A673 (cell line): ENCODE measurements around the gene MED15. TPM values are rescaled to one million over a fixed set of nuclear protein-coding genes. Genes with fewer than 3 reads are reported as not detected.
"Not testable (repeated sequence)": the region's sequence is repeated elsewhere in the genome, so short reads cannot be mapped to it uniquely, and the experiment has no call there.

ENCODE experiments used
- BruUV-seq: library from RNA; stranded (reverse); fragments of 400-500 nt; replicated peaks from 2 replicates; lab custom pipeline; 2021; lab: Mats Ljungman, UMichigan
- CTCF ChIA-PET: fragments of 300-600 bp; sonication (Branson Sonifier 250); formaldehyde crosslinking; loops from one replicate; lab custom pipeline; 2022; ENCODE audit warnings: antibody characterized with exemption; lab: Charles Lee
- POLR2A ChIA-PET: fragments of 300-600 bp; sonication (Branson Sonifier 250); formaldehyde crosslinking; loops from one replicate; lab custom pipeline; 2022; ENCODE audit warnings: antibody characterized with exemption; ENCODE audit not compliant: low non-redundant PET; lab: Charles Lee
- DNase-seq: peaks from one replicate; pipeline ENCODE4 v3.0.0-alpha.2; 2015; ENCODE audit warnings: low spot score
- H3K27ac ChIP-seq: fragments of 200-600 bp; sonication (generic); 2 replicates; pipeline ENCODE4 v1.5.1; 2016; ENCODE audit warnings: mixed run types, low read depth, mild to moderate bottlenecking, mixed read lengths, antibody characterized with exemption, low read length; ENCODE audit not compliant: poor library complexity, severe bottlenecking
- H3K27me3 ChIP-seq: fragments of 200-600 bp; sonication (generic); replicated peaks from 2 replicates; pipeline ENCODE4 v1.6.1; 2017; ENCODE audit warnings: mixed run types, low read depth, mild to moderate bottlenecking, mixed read lengths, antibody characterized with exemption, low read length; ENCODE audit not compliant: insufficient read depth, poor library complexity
- H3K36me3 ChIP-seq: fragments of 200-600 bp; sonication (generic); 2 replicates; pipeline ENCODE4 v1.6.1; 2016; ENCODE audit warnings: mixed run types, mild to moderate bottlenecking, mixed read lengths, antibody characterized with exemption, low read length; ENCODE audit not compliant: insufficient read depth, poor library complexity, severe bottlenecking
- H3K4me1 ChIP-seq: fragments of 200-600 bp; sonication (generic); 2 replicates; pipeline ENCODE4 v1.6.1; 2017; ENCODE audit warnings: mixed run types, mild to moderate bottlenecking, mixed read lengths, antibody characterized with exemption, low read length; ENCODE audit not compliant: insufficient read depth, poor library complexity, severe bottlenecking
- H3K4me3 ChIP-seq: fragments of 200-600 bp; sonication (generic); 2 replicates; pipeline ENCODE4 v1.5.1; 2016; ENCODE audit warnings: low read depth, mixed run types, mild to moderate bottlenecking, mixed read lengths, low read length; ENCODE audit not compliant: poor library complexity, severe bottlenecking
- H3K9me3 ChIP-seq: fragments of 200-600 bp; sonication (generic); 2 replicates; pipeline ENCODE4 v1.6.1; 2016; ENCODE audit warnings: mixed run types, low read depth, mild to moderate bottlenecking, mixed read lengths, antibody characterized with exemption, low read length; ENCODE audit not compliant: poor library complexity, severe bottlenecking
- CTCF ChIP-seq: fragments of 300-800, 200-600 bp; sonication (generic); conservative IDR thresholded peaks from 2 replicates; pipeline ENCODE4 v1.5.1; 2017; ENCODE audit warnings: low read depth, mild to moderate bottlenecking, antibody characterized with exemption, low read length, moderate library complexity, mixed read lengths
- EZH2 ChIP-seq: fragments of 200-600 bp; sonication (generic); IDR thresholded peaks from 2 replicates; pipeline ENCODE4 v1.6.1; 2017; ENCODE audit warnings: borderline replicate concordance, low read depth, mild to moderate bottlenecking, mixed read lengths, antibody characterized with exemption, low read length; ENCODE audit not compliant: poor library complexity, severe bottlenecking
- intact Hi-C: fragments of 100-400 bp; cut with micrococcal nuclease; formaldehyde crosslinking; loops from one replicate; pipeline ENCODE4 v1.10.0; 2022; ENCODE audit not compliant: unreplicated experiment
- total RNA-seq: library from RNA; stranded (reverse); gene quantifications from 2 replicates; pipeline ENCODE4 v1.2.3, GENCODE V29; 2021

Gene MED15
- total RNA-seq, 1 experiment from 2014 or later = 96.2 TPM

DNA sequence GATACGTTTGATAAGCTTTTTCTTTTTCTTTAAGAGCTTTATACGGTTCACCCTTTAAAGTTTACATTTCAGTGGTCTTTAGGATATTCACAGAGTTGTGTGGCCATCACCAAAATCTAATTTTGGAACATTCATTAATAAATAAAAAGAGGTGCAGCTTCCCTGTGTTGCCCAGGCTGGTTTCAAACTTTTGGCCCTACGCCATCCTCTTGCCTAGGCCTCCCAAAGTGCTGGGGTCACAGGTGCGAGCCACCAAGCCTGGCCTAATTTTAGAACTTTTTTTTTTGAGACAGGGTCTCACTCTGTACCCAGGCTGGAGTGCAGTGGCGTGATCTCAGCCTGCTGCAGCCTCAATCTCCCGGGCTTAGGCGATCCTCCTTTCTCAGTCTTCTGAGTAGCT, 30.6 kb downstream of the MED15 start:
- H3K27me3 ChIP-seq = no peaks in the 10 kb centered on the region
- CTCF ChIA-PET = no interaction called here
- H3K36me3 ChIP-seq = peaks cover 36% of the 10 kb centered on the region
- BruUV-seq = no TSS peak
- H3K9me3 ChIP-seq = no peaks in the 10 kb centered on the region
- H3K4me1 ChIP-seq = no peaks in the 10 kb centered on the region
- no peak overlapping the region for H3K27ac ChIP-seq
- no peak overlapping the region for H3K4me3 ChIP-seq
- intact Hi-C loops = no loop called here
- TF ChIP-seq EZH2 = no peak
- TF ChIP-seq CTCF = no peak
- POLR2A ChIA-PET = no interaction called here
- no peak for DNase-seq

GRCh38 chr22:20538875-20539274, 31.5 kb downstream of the MED15 start:
- H3K9me3 ChIP-seq, POLR2A ChIA-PET, intact Hi-C loops, H3K27me3 ChIP-seq, DNase-seq, CTCF ChIA-PET, BruUV-seq, H3K4me3 ChIP-seq, H3K27ac ChIP-seq, H3K4me1 ChIP-seq: not testable (repeated sequence)
- peaks cover 39% of the 10 kb centered on the region for H3K36me3 ChIP-seq

- ChIA-PET CTCF (no interaction called here), POLR2A (no interaction called here)
- H3K4me3 ChIP-seq = no peak overlapping the region
- intact Hi-C loops = no loop called here
- no TSS peak for BruUV-seq
- peaks cover 11% of the 10 kb centered on the region for H3K4me1 ChIP-seq
- H3K9me3 ChIP-seq = no peaks in the 10 kb centered on the region
- H3K36me3 ChIP-seq = peaks cover 35% of the 10 kb centered on the region
- no peak overlapping the region for H3K27ac ChIP-seq
- no peaks in the 10 kb centered on the region for H3K27me3 ChIP-seq
- DNase-seq = no peak
- TF ChIP-seq CTCF = no peak
- no peak for TF ChIP-seq EZH2
Measured at GRCh38 chr22:20542055-20542454, 34.6 kb downstream of the MED15 start.

GRCh38 chr22:20542736-20543135, 35.3 kb downstream of the MED15 start:
- POLR2A ChIA-PET = no interaction called here
- BruUV-seq = no TSS peak

GRCh38 chr22:20545318-20545634, 37.9 kb downstream of the MED15 start:
- POLR2A ChIA-PET = not testable (repeated sequence)

More at GRCh38 chr22:20542736-20543135, 35.3 kb downstream of the MED15 start:
- Histone ChIP-seq H3K4me1 (peaks cover 11% of the 10 kb centered on the region), H3K27me3 (no peaks in the 10 kb centered on the region), H3K27ac (no peak overlapping the region), H3K4me3 (no peak overlapping the region), H3K9me3 (no peaks in the 10 kb centered on the region), H3K36me3 (peaks cover 35% of the 10 kb centered on the region)
- intact Hi-C loops = no loop called here
- CTCF ChIA-PET = no interaction called here
- DNase-seq = no peak
- TF ChIP-seq EZH2 = no peak
- no peak for TF ChIP-seq CTCF

More at GRCh38 chr22:20545318-20545634, 37.9 kb downstream of the MED15 start:
- DNase-seq, BruUV-seq, H3K27ac ChIP-seq, intact Hi-C loops, CTCF ChIA-PET, H3K27me3 ChIP-seq, H3K4me3 ChIP-seq, H3K9me3 ChIP-seq: not testable (repeated sequence)
- Histone ChIP-seq H3K4me1 (peaks cover 27% of the 10 kb centered on the region), H3K36me3 (peaks cover 13% of the 10 kb centered on the region)
